Mammary epithelial cell (primary cell): ENCODE data around the gene KSR1.

Experiments used
- EZH2 ChIP-seq: IDR thresholded peaks from 2 replicates; pipeline ENCODE4 v1.6.1; 2012; ENCODE audit warnings: low read length, inconsistent platforms, borderline replicate concordance
- TF ChIP-seq, protein P1 (sequence below), 2 donors: IDR thresholded peaks in 1 of 2; conservative IDR thresholded peaks in 1 of 2; 2 replicates each; pipeline ENCODE4 v1.5.1; 2011 to 2012; ENCODE audit warnings: inconsistent platforms in 2 of 2, low read length in 2 of 2, mild to moderate bottlenecking in 2 of 2, control low read depth in 1 of 2, low read depth in 1 of 2; ENCODE audit not compliant: insufficient read depth in 1 of 2; ENCODE audit errors: extremely low read depth in 1 of 2

- TF ChIP-seq, protein P1, sequence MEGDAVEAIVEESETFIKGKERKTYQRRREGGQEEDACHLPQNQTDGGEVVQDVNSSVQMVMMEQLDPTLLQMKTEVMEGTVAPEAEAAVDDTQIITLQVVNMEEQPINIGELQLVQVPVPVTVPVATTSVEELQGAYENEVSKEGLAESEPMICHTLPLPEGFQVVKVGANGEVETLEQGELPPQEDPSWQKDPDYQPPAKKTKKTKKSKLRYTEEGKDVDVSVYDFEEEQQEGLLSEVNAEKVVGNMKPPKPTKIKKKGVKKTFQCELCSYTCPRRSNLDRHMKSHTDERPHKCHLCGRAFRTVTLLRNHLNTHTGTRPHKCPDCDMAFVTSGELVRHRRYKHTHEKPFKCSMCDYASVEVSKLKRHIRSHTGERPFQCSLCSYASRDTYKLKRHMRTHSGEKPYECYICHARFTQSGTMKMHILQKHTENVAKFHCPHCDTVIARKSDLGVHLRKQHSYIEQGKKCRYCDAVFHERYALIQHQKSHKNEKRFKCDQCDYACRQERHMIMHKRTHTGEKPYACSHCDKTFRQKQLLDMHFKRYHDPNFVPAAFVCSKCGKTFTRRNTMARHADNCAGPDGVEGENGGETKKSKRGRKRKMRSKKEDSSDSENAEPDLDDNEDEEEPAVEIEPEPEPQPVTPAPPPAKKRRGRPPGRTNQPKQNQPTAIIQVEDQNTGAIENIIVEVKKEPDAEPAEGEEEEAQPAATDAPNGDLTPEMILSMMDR (conservative IDR thresholded peaks at IDR 0.05 in 1 of 2, IDR thresholded peaks at IDR 0.05 in 1 of 2; ENCODE audit: extremely low read depth in 1 of 2, insufficient read depth in 1 of 2, low read depth in 1 of 2, low read length in 2 of 2) = no peak
- TF ChIP-seq EZH2 = no peak
Observed at GRCh38 chr17:27530764-27531391, 74.6 kb downstream of the KSR1 start.
